Glutamatergic neuron (in vitro differentiated cells): Measurements from ENCODE around the gene RNF126. TPM values are rescaled to one million over a fixed set of nuclear protein-coding genes. Genes with fewer than 3 reads are reported as not detected.

Source experiments
- DNase-seq: peaks from one replicate; pipeline ENCODE4 v3.0.0; 2022
- H3K27ac Mint-ChIP-seq: one replicate; pipeline ENCODE4 v1.8.0; 2020; ENCODE audit warnings: mild to moderate bottlenecking, mixed read lengths, inconsistent platforms; ENCODE audit not compliant: unreplicated experiment
- H3K27me3 Mint-ChIP-seq: one replicate; pipeline ENCODE4 v1.8.0; 2020; ENCODE audit warnings: mild to moderate bottlenecking, moderate library complexity, mixed read lengths, inconsistent platforms; ENCODE audit not compliant: unreplicated experiment
- H3K36me3 Mint-ChIP-seq: one replicate; pipeline ENCODE4 v1.8.0; 2020; ENCODE audit warnings: mild to moderate bottlenecking, mixed read lengths, inconsistent platforms; ENCODE audit not compliant: unreplicated experiment
- H3K4me1 Mint-ChIP-seq: one replicate; pipeline ENCODE4 v1.8.0; 2020; ENCODE audit warnings: mild to moderate bottlenecking, low read depth, mixed read lengths, inconsistent platforms; ENCODE audit not compliant: unreplicated experiment
- H3K4me3 Mint-ChIP-seq: one replicate; pipeline ENCODE4 v1.8.0; 2020; ENCODE audit warnings: mild to moderate bottlenecking, mixed read lengths, inconsistent platforms; ENCODE audit not compliant: unreplicated experiment
- H3K9me3 Mint-ChIP-seq: one replicate; pipeline ENCODE4 v1.8.0; 2020; ENCODE audit warnings: mild to moderate bottlenecking, moderate library complexity, mixed read lengths, inconsistent platforms; ENCODE audit not compliant: unreplicated experiment
- CTCF ChIP-seq: fragments of 200-600 bp; sonication (generic); IDR thresholded peaks from one replicate; pipeline ENCODE4 v1.5.0; 2021; ENCODE audit not compliant: partially characterized antibody, unreplicated experiment
- total RNA-seq: library from RNA; stranded (reverse); fragmentation: NEBNext Ultra II Directional; extraction: Animal tissue kit (Norgen Biotek cat#: 25700); gene quantifications from one replicate; pipeline ENCODE4 v1.2.1, GENCODE V29; 2021; ENCODE audit not compliant: unreplicated experiment

RNF126 gene
- total RNA-seq, 1 donor from 2014 or later, result 51.7 TPM

GRCh38 chr19:640161-640558, 22.9 kb downstream of the RNF126 start:
- peaks cover 4% of the 10 kb centered on the region for H3K9me3 Mint-ChIP-seq
- H3K27ac Mint-ChIP-seq, result no peak overlapping the region
- peaks cover 3% of the 10 kb centered on the region for H3K27me3 Mint-ChIP-seq
- no peak overlapping the region for H3K4me3 Mint-ChIP-seq
- H3K36me3 Mint-ChIP-seq, result no peaks in the 10 kb centered on the region
- no peaks in the 10 kb centered on the region for H3K4me1 Mint-ChIP-seq
- no peak for DNase-seq
- no peak for TF ChIP-seq CTCF

GRCh38 chr19:639253-640160, 23.5 kb downstream of the RNF126 start, which contains the start of gene FGF22:
FGF22 (plus strand) TSS chr19:639879; CDS start chr19:639926, 47 bp downstream.
- no peak for TF ChIP-seq CTCF
- Mint-ChIP-seq H3K36me3 (no peaks in the 10 kb centered on the region), H3K9me3 (peaks cover 4% of the 10 kb centered on the region), H3K27ac (no peak within 1 kb of the TSS), H3K4me3 (peak within 1 kb of the TSS; percentile 87), H3K27me3 (peaks cover 3% of the 10 kb centered on the region), H3K4me1 (no peaks in the 10 kb centered on the region)
- DNase-seq, result peak; percentile 98

- no peak for DNase-seq
- H3K27ac Mint-ChIP-seq, result no peak overlapping the region
- H3K27me3 Mint-ChIP-seq, result peaks cover 3% of the 10 kb centered on the region
- no peaks in the 10 kb centered on the region for H3K36me3 Mint-ChIP-seq
- no peaks in the 10 kb centered on the region for H3K4me1 Mint-ChIP-seq
- no peak for TF ChIP-seq CTCF
- peaks cover 4% of the 10 kb centered on the region for H3K9me3 Mint-ChIP-seq
- peak overlapping the region; percentile 87 for H3K4me3 Mint-ChIP-seq
Observed at GRCh38 chr19:638906-639252, 24.1 kb downstream of the RNF126 start.

GRCh38 chr19:634975-635652, 27.9 kb downstream of the RNF126 start:
- DNase-seq, result no peak
- Mint-ChIP-seq H3K36me3 (no peaks in the 10 kb centered on the region), H3K4me1 (peaks cover 3% of the 10 kb centered on the region), H3K27me3 (peaks cover 7% of the 10 kb centered on the region), H3K4me3 (no peak overlapping the region), H3K9me3 (peaks cover 5% of the 10 kb centered on the region), H3K27ac (no peak overlapping the region)
- TF ChIP-seq CTCF, result no peak
